Measurements from ENCODE around the gene PSORS1C1.
"Not testable (repeated sequence)": the region's sequence is repeated elsewhere in the genome, so short reads cannot be mapped to it uniquely, and the experiment has no call there.

PSORS1C1 gene

GRCh38 chr6:31180500-31180899 lies 65.9 kb downstream of the PSORS1C1 start:
- no peak for DNase-seq

- DNase-seq, result not testable (repeated sequence)
These were observed 68.7 kb downstream of the PSORS1C1 start for GRCh38 chr6:31183287-31183686.

GRCh38 chr6:31183859-31184258 lies 69.3 kb downstream of the PSORS1C1 start:
- not testable (repeated sequence) for DNase-seq

DNA sequence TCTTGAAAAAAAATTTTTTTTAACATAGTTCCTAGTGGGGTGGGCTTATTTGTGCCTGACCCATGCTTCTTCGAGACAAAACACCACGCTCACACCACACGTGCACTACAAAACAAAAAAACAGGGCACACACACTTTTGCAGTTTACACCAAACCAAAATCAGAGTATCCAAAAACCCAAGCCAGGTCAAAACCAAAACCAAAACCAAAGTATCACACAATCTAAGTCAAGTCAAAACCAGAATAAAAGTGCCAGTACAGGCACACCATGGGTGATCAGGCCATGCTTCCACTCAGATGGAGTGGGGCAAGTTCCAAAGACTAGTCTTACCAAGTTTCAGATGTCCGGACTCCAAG lies 71.1 kb downstream of the PSORS1C1 start:
- not testable (repeated sequence) for DNase-seq

GRCh38 chr6:31186052-31186734 lies 71.6 kb downstream of the PSORS1C1 start:
- no peak for DNase-seq

DNA sequence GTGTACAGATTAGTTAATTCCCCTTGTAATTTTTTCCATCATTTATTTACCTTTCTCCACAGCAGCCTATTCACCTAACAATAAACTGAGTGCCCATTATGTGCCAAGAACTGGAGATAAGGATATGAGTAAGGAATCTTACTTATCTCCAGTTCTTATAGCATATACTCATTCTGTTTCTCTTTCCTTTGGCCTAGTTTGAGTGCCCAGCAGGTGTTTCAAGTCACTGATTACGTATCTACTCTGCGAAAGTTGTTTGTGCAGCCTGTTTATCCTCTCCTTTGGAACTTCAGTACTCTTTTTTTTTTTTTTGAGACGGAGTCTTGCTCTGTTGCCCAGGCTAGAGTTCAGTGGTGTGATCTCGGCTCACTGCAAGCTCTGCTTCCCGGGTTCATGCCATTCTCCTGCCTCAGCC lies 73.2 kb downstream of the PSORS1C1 start:
- DNase-seq, result no peak

GRCh38 chr6:31189223-31189622 lies 74.6 kb downstream of the PSORS1C1 start:
- DNase-seq, result not testable (repeated sequence)

All from NCI-H2081 (cell line).